Loucy (cell line): ENCODE data around the gene PDE6B.

Experiments used
- CTCF ChIP-seq: fragments of 200-600 bp; sonication (generic); conservative IDR thresholded peaks from 2 replicates; pipeline ENCODE4 v1.5.1; 2014; ENCODE audit warnings: mild to moderate bottlenecking, antibody characterized with exemption, low read length
- EZH2phosphoT487 ChIP-seq: fragments of 200-600 bp; IDR thresholded peaks from 2 replicates; pipeline ENCODE4 v1.6.1; 2018; ENCODE audit warnings: antibody characterized with exemption, mild to moderate bottlenecking, moderate library complexity, borderline replicate concordance

DNA sequence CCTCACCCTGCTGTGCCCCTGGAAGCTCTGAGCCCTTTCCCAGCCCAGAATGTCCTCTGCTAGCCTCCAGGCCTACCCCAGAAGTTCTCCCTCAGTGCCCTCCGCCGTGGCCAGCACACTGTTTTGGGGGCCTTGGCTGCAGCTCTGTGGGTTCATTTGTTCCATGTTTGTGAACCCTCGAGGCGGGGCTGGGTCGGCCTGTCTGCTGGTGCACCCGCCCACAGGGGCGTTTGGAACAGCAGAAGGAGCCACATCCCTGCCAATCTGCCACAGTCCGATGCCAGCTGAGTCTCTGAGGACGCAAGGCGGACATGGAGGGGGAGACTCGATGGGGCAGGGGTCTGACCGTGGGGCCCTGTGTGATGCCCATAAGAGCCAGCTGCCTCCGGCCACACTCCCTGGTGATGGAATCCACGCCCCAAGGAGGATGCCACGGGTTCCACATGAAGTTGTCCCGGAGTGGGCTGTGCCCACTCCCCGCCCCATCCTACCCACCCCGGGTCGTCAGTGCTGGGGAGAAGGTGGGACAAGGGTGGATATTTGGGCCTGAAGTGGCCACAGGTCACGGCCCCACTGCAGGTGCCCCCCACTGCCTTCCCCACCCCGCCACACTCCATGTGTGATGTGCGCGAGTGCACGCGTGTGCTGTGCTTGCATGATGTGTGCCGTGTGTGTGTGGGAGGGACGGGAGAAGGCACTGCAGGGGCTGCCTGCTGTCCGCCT is 41.6 kb downstream of the PDE6B start:
- TF ChIP-seq CTCF = no peak
- no peak for TF ChIP-seq EZH2phosphoT487
